ENCODE results near the gene HNRNPA2B1. TPM values are rescaled to one million over a fixed set of nuclear protein-coding genes. Genes with fewer than 3 reads are reported as not detected.

The HNRNPA2B1 gene
- total and polyA plus RNA-seq, 2 of the 4 experiments (the other 2 are of a cell fraction), result 49.3 to 515 TPM

DNA sequence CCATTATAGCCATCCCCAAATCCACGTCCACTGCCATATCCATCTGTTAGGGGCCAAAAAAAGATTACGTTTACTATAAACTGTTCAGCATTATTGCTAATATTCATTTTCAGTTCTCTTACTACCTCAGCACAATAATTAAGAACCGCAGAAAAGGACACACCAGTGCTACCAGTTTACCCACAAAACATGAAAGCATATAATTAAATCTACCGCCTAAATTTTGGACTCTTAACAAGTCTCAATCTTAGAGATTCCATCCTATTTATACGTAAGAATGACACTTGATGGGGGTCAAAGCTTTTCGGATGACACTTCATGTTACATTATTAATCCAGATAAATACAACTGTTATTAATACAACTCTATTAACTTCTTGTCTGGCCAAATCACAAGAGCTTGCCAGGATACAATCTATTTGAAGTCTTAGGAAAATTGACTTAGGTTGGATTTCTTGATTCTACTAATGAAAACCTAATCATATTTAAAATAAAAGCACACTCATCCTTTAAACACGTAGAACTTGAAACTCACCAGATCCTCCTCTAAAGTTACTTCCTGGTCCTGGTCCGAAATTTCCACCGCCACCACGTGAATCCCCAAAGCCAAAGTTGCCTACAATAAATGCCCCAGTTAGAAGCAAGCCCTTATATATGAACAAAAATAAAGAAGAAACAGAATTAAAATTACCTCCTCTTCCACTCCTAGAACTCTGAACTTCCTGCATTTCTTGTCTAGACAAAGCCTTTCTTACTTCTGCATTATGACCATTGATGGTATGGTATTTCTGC lies 4.5 kb downstream of the HNRNPA2B1 start:
- WGBS, 2 experiments (ENCODE audit: extremely low coverage in 2 of 2, insufficient read length in 1 of 2), result 67% methylated on average over 2 of the region's 10 CpGs; no CpG with 5 or more reads in 1 of the 2 experiments
- no peak overlapping the region for H3K27ac ChIP-seq (ENCODE audit: insufficient read depth, low read length)
- H2BK120ac ChIP-seq (ENCODE audit: low read depth, low read length), result no peak overlapping the region
- ChIA-PET CTCF (interaction anchor here (0.7 kb wide), 1 partner anchor 106 kb away, joined by 3 read pairs; no protein-coding TSS in a partner anchor), POLR2A (ENCODE audit: unreplicated experiment) (no interaction called here)
- H2BK5ac ChIP-seq (ENCODE audit: low read depth, low read length, poor library complexity, severe bottlenecking), result peak overlapping the region; percentile 12
- no peaks in the 10 kb centered on the region for H3K27me3 ChIP-seq (ENCODE audit: control insufficient read depth, insufficient read depth, low read length)
- no peak overlapping the region for H2AK5ac ChIP-seq (ENCODE audit: low read depth, low read length)
- no peak overlapping the region for H3K18ac ChIP-seq (ENCODE audit: low read depth, low read length)
- peaks cover 88% of the 10 kb centered on the region for H4K20me1 ChIP-seq (ENCODE audit: insufficient read depth, low read length)
- DNase-seq, result no peak
- dilution Hi-C loops (cut with HindIII; ENCODE audit: low sequenced_read_pairs, unreplicated experiment), result no loop called here
- H4K8ac ChIP-seq (ENCODE audit: low read depth in 2 of 2, low read length in 2 of 2), result no peak overlapping the region
- in situ Hi-C loops (cut with MboI; ENCODE audit: low sequenced_read_pairs), result loop anchor here (10.0 kb wide), 2 partner anchors 909 to 949 kb away; partner anchors contain the start of genes HOXA2, HOXA5 and HOXA6
- H2AK9ac ChIP-seq (replicated peaks; ENCODE audit: low read depth, low read length, poor library complexity), result no peak overlapping the region
- no peaks in the 10 kb centered on the region for H3K9me1 ChIP-seq (ENCODE audit: insufficient read depth, low read length)
- no peak overlapping the region for H2AFZ ChIP-seq (replicated peaks; ENCODE audit: low read length, poor library complexity)
- no peak overlapping the region for H3K4ac ChIP-seq (ENCODE audit: low read depth, low read length)
- peaks cover 44% of the 10 kb centered on the region for H3K36me3 ChIP-seq (ENCODE audit: control insufficient read depth, insufficient read depth, low read length)
- H3K14ac ChIP-seq (replicated peaks; ENCODE audit: low read depth, low read length), result no peak overlapping the region
- no peak overlapping the region for H2BK20ac ChIP-seq (ENCODE audit: low read depth, low read length)
- H4K91ac ChIP-seq (ENCODE audit: insufficient read depth, low read depth, low read length), result no peak overlapping the region
- H2BK15ac ChIP-seq (ENCODE audit: low read depth, low read length), result no peak overlapping the region
- no peaks in the 10 kb centered on the region for H3K9me3 ChIP-seq (ENCODE audit: control insufficient read depth, insufficient read depth, low read length)
- peak overlapping the region; percentile 21; the same call in 1 of the 2 replicates for H3K4me2 ChIP-seq (ENCODE audit: low read depth, low read length)
- TF ChIP-seq POLR2A (IDR thresholded peaks at IDR 0.05; ENCODE audit: low read depth, low read length), result peak; percentile 21; the same call in 1 of the 2 replicates
- TF ChIP-seq, protein P1, sequence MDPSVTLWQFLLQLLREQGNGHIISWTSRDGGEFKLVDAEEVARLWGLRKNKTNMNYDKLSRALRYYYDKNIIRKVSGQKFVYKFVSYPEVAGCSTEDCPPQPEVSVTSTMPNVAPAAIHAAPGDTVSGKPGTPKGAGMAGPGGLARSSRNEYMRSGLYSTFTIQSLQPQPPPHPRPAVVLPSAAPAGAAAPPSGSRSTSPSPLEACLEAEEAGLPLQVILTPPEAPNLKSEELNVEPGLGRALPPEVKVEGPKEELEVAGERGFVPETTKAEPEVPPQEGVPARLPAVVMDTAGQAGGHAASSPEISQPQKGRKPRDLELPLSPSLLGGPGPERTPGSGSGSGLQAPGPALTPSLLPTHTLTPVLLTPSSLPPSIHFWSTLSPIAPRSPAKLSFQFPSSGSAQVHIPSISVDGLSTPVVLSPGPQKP (IDR thresholded peaks at IDR 0.05; ENCODE audit: borderline replicate concordance, low read depth, low read length), result no peak
- no peak overlapping the region; the same call in 1 of the 2 replicates for H3K23ac ChIP-seq (ENCODE audit: low read depth, low read length)
- intact Hi-C loops (cut with micrococcal nuclease), result loop anchor here (5.0 kb wide), 2 partner anchors 171 to 304 kb away; no protein-coding TSS in a partner anchor
- no peak overlapping the region for H3K4me3 ChIP-seq (ENCODE audit: insufficient read depth, low read depth, low read length)
- H3K79me1 ChIP-seq (ENCODE audit: low read depth in 1 of 2, low read length in 2 of 2), result peaks cover 18 to 31% of the 10 kb centered on the region in 2 experiments; a peak in 3 of 4 replicates
- H4K5ac ChIP-seq (ENCODE audit: low read depth, low read length), result no peak overlapping the region
- no peak overlapping the region for H3K9ac ChIP-seq (ENCODE audit: low read depth, low read length)
- no peak overlapping the region for H3K56ac ChIP-seq (ENCODE audit: extremely low read depth, insufficient read depth, low read length)
- no TSS peak for BruUV-seq (replicated peaks)
- H3K4me1 ChIP-seq (ENCODE audit: control insufficient read depth, insufficient read depth, low read length), result peaks cover 5% of the 10 kb centered on the region
- no peak for ATAC-seq (ENCODE audit: low read depth)

Measured in IMR-90 (cell line).